HG03060 (cell line): ENCODE data around the gene GIT1.

Source experiments
- ATAC-seq: cut with Tn5 transposase; IDR thresholded peaks from one replicate; pipeline ENCODE4 v1.9.1; 2021; ENCODE audit warnings: low read depth, moderate number of reproducible peaks; ENCODE audit not compliant: unreplicated experiment

Gene GIT1, protein sequence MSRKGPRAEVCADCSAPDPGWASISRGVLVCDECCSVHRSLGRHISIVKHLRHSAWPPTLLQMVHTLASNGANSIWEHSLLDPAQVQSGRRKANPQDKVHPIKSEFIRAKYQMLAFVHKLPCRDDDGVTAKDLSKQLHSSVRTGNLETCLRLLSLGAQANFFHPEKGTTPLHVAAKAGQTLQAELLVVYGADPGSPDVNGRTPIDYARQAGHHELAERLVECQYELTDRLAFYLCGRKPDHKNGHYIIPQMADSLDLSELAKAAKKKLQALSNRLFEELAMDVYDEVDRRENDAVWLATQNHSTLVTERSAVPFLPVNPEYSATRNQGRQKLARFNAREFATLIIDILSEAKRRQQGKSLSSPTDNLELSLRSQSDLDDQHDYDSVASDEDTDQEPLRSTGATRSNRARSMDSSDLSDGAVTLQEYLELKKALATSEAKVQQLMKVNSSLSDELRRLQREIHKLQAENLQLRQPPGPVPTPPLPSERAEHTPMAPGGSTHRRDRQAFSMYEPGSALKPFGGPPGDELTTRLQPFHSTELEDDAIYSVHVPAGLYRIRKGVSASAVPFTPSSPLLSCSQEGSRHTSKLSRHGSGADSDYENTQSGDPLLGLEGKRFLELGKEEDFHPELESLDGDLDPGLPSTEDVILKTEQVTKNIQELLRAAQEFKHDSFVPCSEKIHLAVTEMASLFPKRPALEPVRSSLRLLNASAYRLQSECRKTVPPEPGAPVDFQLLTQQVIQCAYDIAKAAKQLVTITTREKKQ

DNA sequence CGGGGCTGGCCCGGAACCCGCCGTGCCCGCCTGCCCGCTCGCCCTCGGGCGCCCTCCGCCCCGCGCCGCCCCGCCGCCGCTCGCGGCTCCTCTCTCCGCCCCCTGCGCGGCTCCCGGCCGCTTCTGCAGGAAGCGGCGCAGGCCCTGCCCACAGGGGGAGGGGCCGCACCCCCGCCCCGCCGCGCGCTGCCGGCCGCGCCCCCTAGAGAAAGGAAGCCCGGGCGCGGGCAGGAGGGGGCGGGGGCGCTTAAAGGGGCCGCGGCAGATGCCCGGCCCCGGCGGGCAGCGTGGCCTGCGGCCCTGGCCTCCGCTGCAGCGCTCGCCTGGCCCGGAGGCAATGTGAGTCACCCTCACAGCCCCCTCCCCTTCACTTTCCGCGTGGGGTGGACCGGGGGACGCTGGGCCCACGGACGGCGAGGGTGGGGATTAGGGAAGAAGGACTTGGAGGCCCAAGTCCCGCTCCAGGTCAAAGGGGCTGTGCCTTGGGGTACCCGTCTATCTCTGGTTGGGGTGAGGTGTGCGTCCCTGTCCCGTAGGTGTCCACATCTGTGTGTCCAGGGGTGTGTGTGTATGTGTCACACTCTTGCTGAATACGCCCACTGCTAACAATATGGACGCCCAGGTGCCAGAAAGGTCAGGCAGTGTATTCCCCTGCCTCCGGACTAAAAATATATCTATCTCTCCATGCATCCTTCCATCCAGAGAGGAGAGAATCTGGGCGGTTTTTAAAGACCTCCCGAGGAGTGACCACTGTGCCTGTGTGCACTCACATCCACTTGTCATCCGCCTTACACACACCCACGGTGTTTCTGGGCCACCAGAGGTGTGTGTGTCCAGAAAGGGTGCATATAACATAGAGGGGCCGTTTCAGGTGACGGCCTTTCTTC, at the start of gene GIT1:
Gene GIT1 (minus strand): TSS at position 125 of the 887 bp plus-strand sequence. CDS start 270 bp downstream, outside the sequence.
- no peak for ATAC-seq

DNA sequence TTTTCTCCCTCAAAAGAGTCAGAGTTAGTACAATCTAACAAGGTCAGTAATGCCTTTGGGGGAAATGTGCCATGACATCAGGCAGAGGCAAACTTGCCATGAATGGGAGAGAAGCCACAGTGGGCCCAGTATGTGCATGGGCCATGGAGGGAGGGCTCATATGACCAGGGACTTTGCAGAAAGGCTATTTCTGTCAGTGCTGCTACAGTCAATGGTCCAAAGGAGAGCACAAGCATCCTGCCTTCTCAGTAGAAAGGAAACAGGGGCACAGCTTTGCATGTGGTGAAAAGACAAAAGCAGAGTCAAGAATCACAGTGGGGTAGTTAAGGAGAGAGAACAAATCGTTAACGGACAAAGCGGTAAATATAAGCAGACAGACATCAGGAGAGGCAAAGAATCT, 44.4 kb upstream of the GIT1 start:
- no peak for ATAC-seq

DNA sequence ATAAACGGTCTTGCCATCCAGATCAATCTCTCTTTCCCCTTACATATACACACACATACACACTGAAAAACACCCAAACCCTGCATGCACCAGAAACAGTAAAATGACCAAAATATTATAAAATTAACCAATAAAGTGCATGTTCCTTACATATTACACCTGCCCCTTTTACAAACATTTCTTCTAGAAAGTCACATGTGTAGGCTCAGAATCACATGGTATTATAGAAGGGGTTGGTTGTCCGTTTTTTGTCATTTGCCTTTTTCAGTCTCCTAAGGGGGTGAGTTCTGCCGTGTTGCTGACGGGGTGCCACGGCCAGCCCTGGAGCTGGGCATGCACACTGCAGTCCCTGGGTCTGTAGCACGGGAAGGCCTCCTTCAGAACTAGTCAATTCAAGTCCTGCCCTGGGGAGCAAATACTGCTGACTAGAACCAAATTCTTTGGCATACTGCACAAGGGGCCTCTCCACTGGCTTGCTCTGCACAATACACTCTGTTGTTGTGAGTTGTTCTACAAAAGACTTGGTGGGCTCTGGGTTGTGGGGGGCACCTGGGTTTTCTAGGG, 41.3 kb upstream of the GIT1 start:
- ATAC-seq: no peak

DNA sequence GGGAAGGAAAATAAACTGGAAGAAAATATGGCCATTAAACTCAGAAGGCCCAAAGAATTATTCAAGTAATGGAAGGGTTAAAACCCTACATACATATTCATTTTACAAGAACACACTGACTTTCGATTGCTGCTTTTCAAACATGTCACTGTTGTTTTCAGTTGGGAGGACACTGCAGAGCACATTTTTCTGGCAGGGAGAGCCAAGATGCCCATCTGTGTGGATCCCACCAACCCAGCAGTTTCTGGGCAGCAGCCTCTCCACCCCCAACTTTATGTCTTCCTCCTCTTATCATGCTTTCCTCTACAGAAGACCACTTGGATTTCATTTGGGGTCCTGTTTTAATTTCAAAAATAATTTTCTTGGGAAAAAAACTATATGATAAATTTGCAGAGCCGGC, 40.4 kb upstream of the GIT1 start:
- ATAC-seq: no peak

DNA sequence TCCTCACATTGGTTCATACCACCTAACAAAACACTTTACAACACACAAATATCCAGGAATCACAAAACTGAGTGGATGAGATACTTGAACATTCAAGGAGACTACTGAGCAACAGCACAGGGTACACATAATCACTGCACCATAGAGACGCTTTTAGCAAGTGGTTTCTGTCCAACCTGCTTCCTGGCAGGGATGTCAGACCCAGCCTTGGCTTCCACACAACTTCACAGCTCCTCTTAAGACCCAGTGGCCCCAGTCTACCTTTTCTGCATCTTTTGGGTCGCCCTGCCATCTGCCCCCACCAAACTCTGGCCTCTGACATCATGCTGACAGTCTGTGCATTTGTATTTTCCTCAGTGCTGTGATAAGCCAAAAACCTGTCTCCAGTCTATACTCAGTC, 39.2 kb upstream of the GIT1 start:
- ATAC-seq: no peak

DNA sequence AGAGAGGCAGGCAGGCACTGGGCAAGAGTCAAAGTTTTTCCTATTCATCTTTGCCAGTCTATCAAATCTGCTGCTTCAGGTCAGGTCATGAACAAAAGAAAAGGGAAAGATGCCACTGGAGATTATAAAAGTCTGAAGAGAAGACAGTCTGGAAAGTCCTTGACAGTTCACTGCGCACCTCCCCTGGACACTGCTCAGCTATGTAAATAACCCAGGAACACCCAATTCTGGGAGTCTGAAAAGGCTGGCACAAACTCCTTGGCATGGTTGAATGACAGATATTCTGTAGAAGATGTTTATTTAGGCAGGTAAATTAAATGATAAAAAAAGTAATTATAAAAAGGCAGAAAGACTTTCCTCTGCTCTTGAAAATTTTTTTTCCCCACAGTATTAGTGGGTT, 38.5 kb upstream of the GIT1 start:
- no peak for ATAC-seq

DNA sequence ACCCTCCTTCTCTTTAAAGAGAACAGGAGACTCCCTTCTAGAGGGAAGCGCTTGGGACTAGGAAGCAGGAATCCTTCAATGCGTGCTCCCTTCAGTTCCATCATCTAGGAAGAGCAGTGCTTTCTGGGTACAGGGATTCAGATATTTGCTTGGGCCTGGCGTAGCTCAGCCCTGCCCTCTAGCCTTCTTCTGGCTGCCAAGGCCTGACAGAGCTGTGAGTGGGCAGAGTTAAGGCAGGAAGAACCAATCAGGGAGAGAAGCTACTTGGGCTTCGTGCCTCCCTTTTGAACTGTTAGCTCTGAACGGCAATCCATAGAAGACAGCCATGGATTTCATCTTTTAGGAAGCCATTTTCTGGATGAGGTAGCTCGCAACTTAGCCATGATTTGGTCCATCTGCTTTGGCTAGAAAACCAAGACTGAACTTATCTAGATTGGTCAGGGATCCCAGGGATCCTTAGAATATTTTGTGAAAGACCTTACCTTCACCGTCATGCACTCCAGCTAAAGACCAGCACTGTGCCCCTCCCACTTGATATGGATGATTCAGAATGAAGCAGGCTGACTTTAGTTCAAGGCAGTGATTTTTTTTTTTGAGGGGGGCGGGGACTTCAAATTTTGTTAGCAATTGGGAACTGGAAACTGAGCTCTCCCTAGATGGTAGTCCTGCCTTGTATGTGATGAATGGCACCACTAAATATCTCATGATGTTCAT, 35.7 kb upstream of the GIT1 start:
- no peak for ATAC-seq

DNA sequence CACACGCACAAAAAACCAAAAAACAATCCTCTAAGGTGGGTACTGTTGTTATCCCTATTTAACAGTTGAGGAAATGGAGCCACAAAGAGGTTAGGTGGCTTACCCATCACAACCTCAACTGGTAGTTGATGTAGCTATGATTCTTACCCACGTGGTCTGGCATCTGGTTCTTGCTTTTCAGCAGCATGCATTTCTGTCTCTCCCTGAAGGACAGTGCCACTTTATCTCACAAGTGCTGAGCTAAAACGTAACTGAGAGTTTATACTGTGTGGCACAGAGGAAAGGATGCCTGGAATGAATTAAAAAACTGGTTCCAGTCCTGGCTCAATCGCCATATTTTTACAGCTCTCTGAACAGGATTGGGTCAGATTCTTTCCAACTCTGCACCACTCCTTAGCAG, 35.1 kb upstream of the GIT1 start:
- no peak for ATAC-seq

DNA sequence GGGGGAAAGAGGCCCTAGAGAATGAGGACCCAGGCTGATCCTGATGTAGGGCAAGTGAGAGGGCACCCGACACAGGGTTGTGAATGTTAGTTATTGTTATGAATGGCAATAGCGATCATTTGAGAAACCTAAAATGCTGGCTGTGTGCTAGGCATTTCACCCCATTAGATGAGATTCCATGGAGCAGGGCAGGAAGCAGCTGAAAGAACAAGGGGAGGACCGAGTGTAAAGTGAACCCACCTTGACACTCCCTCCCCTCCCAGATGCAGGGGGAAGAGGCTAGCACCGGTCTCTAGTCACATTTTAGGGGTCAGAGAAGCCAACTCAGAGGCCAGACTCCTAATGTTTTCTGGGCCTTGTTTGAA, 33.8 kb upstream of the GIT1 start:
- ATAC-seq: no peak

DNA sequence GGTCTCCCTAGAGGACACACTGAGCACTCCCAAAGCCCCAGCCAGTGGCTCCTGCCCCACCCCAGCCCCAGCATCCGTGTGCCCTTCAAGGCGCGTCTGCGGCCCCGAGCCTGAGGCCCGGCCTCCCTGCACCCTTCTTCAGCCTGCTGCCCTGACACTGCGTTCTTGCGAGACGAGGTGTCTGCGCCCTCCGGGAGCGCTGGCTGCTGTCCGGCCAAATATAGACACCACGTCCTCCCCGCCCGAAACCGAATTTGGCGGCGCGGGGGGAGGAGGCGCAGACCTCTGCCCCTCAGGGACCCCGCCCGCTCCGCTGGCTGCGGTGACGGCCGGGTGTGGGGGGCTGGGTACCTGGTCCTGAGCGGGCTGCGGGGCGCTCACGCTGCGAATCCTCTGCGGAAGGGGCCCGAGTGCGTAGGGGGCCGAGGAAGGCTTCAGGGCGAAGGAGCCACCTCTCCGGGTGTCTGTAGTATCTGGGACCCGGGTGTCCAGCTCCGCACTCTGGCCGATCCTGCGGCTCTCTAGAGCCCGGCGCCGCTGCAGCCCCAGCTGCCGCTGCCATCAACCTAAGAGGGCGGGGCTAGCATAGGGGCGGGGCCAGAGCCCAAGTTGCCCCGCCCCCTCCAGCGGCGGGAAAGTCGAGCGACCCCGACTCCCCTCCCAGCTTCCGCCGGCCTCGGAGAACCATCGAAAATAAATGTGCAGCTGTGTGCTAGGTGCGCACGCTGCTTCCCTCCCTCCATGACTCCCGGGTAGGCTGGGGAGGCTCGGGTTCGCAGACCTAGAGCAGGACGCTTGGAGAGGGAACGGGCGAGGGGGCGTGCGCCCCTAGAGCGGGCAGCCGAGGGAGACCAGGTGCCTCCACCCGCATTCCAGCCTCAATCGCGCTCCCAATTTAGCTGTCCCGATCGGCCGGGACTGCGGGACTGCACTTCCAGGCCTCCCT, 33.2 kb upstream of the GIT1 start, which contains the start of gene CORO6:
Gene CORO6 (minus strand): TSS at position 576 of the 946 bp plus-strand sequence. CDS start 1,491 bp downstream, outside the sequence.
- ATAC-seq: no peak

DNA sequence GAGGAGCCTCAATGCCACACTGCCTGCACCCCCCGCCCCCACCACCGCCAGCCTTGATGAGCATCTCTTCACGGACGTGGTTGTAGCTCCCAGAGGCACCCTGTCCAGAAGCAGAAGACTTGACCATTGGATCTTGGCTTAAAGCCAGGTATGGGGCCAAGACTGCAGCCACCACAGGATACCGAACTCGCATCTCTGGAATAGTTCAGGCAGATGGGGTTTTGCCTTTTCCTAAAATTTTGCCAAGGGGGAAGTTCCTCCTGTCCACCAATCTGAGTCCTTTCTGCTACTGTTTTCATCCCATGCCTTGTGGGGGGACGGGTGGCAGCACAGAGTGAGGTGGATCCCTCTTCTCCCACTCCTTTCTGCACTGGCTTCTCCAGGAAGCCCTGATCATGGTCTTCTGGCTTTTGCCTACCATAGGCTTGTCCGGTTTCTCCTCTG, 32.3 kb upstream of the GIT1 start:
- ATAC-seq: no peak

DNA sequence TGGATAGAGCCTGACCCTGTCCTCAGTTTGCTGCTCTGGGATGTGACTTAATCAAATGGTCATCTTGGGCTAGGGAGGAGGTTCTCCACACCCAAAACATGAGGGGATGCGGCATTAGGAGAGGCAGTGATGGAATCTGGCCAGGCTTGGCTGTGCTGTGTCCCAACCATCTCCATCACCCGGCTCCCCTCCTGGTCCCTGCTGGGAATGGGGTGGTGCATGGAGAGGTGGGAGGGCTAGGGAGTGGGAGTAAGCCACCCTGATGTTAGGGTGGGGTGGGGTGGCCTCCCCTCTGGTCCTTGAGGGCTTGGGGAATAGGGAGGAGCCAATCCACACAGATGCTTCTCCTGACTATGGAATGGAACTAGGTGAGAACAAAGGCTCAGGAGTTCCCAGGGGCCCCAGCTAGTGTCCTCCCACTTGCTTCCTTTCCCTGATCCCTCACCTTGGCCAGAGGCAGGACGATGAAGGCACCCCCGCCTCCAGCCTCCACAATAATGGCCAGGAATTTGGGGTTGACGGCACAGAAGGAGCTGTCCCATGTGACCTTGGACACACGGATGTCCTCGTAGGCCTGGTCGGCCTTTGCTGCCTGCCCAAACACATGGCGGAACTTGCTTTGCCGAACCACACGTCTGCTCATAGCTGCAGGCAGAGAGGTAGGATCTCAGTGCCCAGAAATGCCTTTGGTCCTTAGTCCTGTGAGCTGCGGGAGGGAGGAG, 31.5 kb upstream of the GIT1 start:
- ATAC-seq: no peak

DNA sequence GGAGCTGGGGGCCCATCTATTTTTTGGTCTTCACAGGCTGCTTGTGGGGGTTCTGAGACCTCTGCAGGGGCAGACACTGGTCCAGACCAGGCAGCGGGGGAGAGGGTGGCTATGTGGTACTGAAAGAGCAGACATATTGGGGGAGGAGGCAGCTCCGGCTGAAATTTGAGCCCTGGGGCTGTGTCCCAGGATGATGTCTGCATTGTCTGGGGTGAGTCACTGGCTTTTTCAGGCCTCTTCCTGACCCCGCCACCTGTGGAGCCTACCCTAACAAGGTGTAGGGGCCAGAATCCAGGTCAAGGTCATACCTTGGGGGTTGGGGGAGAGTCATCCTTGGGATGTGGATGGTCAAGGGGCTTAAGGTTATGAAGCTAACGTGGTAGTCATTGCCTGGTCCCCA, 30.8 kb upstream of the GIT1 start:
- ATAC-seq: no peak

DNA sequence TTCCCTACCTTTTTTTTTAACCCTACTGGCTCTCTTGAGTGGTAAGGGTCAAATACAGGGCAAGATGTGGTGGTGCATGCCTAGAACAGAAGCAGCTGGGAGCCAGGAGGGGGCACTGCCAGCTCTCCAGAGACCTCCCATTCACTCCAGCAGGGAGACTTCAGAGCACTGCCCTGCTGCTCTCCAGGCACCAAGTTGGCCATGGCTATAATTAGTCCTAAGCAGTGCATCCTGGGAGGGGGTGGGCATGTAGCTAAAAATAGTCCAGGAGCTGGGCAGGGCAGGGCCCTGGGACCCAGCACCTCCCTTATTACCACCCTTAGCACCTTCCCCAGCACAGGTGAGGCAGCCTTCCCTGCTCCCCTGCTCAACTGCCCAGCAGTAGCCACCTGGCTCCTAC, 29.8 kb upstream of the GIT1 start:
- ATAC-seq: no peak

DNA sequence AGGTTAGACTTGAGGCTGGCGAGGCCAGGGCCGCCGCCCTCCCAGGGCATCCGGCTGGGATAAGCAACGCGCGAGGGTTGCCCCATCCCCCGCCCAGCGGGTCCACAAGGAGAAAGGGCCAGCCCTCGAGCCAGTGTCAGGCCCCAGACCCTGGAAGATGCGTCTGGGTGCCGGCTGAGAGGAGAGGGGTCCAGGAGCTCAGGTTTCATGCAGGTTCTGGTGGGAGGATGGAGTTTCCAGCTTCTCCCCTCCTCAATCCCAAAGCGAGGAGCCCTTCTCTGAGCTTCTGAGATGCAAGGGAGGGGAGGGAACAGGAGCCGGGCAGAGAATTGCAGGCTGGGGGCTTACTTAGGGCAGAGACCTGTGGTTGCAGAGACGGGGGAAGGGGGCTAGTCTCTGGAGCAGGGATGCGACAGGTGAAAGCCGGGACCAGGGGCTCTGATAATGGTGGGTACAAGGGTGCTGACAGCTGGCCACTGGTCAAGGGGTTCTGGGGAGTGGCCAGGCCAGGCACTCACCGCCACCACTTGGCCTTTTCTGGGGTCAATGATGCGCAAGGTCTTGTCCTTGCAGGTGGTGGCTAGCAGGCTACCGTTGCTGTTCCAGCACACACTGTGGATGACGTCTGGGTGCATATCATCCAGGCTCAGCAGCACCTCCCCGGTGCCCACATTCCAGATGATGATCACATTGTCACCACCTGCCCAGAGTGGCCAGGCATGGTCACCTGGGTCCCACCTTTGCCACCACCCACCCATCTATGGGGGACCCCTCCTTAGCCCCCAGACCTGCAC, 29.0 kb upstream of the GIT1 start:
- no peak for ATAC-seq

DNA sequence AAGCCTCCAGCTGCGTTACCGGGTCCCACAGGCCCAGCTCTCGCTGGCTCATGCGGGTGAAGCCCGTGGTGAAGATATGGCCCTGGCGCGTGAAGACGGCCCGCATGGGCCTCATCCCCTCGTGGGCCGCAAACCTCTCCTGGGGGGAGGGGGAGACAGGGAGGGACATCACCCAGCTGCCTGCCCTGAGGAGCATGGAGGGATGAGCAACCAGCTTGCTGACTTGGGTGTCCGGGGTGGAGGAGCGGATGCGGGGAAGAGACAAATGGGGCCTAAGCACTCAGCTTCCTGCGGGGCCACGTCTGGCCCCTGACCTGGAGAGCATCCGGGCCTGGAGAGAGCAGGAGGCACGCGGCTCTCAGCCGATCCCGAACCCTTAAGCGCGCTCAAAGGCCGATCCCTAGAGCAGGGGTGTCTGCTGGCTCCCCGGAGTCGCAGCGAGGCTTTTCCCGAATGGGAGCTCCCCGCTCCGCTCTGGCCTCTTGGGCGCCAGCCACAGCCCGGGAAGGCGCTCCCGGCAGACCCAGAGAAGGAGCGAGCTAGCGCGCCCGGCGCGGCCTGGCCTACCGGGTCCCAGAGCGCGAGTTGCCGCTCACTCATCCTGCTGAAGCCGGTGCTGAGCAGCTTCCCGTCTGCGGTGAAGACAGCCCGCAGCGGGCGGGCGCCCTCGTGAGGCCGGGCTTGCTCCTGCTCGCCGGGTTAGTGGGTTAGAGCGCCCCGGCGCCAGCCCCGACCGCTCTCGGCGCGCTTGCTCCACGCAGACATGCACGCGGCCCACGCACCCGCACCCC, 28.2 kb upstream of the GIT1 start:
- no peak for ATAC-seq

DNA sequence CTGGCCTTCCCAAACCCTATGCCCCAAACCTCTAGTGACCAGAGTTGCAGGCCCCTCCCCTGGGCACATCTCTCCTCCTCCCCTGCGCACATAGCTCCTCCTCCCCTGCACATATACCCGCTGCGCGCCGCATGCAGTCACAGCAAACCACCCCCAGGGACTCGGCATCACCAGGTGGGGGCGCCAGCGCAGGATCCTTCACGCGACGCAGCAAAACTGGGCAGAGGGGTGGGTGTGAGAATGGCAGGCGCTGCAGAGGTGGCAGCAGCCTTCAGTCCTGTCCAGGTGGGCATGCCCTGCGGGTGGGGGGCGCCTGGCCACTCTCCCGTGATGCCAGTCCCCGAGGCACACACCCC, 27.7 kb upstream of the GIT1 start:
- no peak for ATAC-seq
